Astrocyte (in vitro differentiated cells and primary cell): Measurements from ENCODE around the gene SORL1. TPM values are rescaled to one million over a fixed set of nuclear protein-coding genes. Genes with fewer than 3 reads are reported as not detected.

Experiments used
- DNase-seq: peaks from one replicate; pipeline ENCODE4 v3.0.0-alpha.2; 2010; ENCODE audit warnings: low read depth
- FAIRE-seq: peaks from 2 replicates; lab custom pipeline; 2011; peaks lifted over from hg19 to GRCh38; lab: Jason Lieb, UNC
- H2AFZ ChIP-seq: 2 replicates; pipeline ENCODE4 v1.6.0; 2012; ENCODE audit warnings: low read depth, low read length, inconsistent platforms
- H3K27ac ChIP-seq: 2 replicates; pipeline ENCODE4 v1.5.1; 2011; ENCODE audit warnings: low read depth, low read length, inconsistent platforms
- H3K27me3 ChIP-seq: 2 replicates; pipeline ENCODE4 v1.6.0; 2011; ENCODE audit warnings: low read length, inconsistent platforms; ENCODE audit not compliant: insufficient read depth
- H3K36me3 ChIP-seq: 2 replicates; pipeline ENCODE4 v1.5.1; 2011; ENCODE audit warnings: low read length, inconsistent platforms; ENCODE audit not compliant: insufficient read depth
- H3K4me1 ChIP-seq: 2 replicates; pipeline ENCODE4 v1.5.1; 2011; ENCODE audit warnings: low read length, inconsistent platforms; ENCODE audit not compliant: insufficient read depth
- H3K4me2 ChIP-seq: 2 replicates; pipeline ENCODE4 v1.6.0; 2012; ENCODE audit warnings: low read length, inconsistent platforms
- H3K4me3 ChIP-seq: 2 replicates; pipeline ENCODE4 v1.5.1; 2011; ENCODE audit warnings: low read depth, mild to moderate bottlenecking, low read length, inconsistent platforms; ENCODE audit not compliant: insufficient read depth
- H3K79me2 ChIP-seq: 2 replicates; pipeline ENCODE4 v1.6.0; 2012; ENCODE audit warnings: mild to moderate bottlenecking, low read length, inconsistent platforms; ENCODE audit not compliant: insufficient read depth
- H3K9ac ChIP-seq: 2 replicates; pipeline ENCODE4 v1.6.0; 2012; ENCODE audit warnings: mild to moderate bottlenecking, low read length, inconsistent platforms
- H3K9me3 ChIP-seq: 2 replicates; pipeline ENCODE4 v1.5.1; 2012; ENCODE audit warnings: low read depth, mild to moderate bottlenecking, low read length, inconsistent platforms; ENCODE audit not compliant: insufficient read depth
- H4K20me1 ChIP-seq: 2 replicates; pipeline ENCODE4 v1.6.0; 2012; ENCODE audit warnings: low read length, inconsistent platforms; ENCODE audit not compliant: insufficient read depth
- H3K27ac Mint-ChIP-seq: one replicate; pipeline ENCODE4 v1.8.0; 2021; ENCODE audit warnings: mild to moderate bottlenecking, mixed read lengths; ENCODE audit not compliant: unreplicated experiment
- H3K27me3 Mint-ChIP-seq: one replicate; pipeline ENCODE4 v1.8.0; 2021; ENCODE audit warnings: low read depth, mixed read lengths; ENCODE audit not compliant: unreplicated experiment
- H3K36me3 Mint-ChIP-seq: one replicate; pipeline ENCODE4 v1.8.0; 2021; ENCODE audit warnings: low read depth, mixed read lengths; ENCODE audit not compliant: unreplicated experiment
- H3K4me1 Mint-ChIP-seq: one replicate; pipeline ENCODE4 v1.8.0; 2021; ENCODE audit warnings: low read depth, mixed read lengths; ENCODE audit not compliant: unreplicated experiment
- H3K4me3 Mint-ChIP-seq: one replicate; pipeline ENCODE4 v1.8.0; 2021; ENCODE audit warnings: mild to moderate bottlenecking, moderate library complexity, mixed read lengths; ENCODE audit not compliant: unreplicated experiment
- H3K9me3 Mint-ChIP-seq: one replicate; pipeline ENCODE4 v1.8.0; 2021; ENCODE audit warnings: mild to moderate bottlenecking, mixed read lengths; ENCODE audit not compliant: unreplicated experiment
- CTCF ChIP-seq: IDR thresholded peaks from 2 replicates; pipeline ENCODE4 v1.5.1; 2011; ENCODE audit warnings: low read depth, mild to moderate bottlenecking, inconsistent platforms, low read length, moderate library complexity; ENCODE audit not compliant: insufficient read depth
- EZH2 ChIP-seq: IDR thresholded peaks from 2 replicates; pipeline ENCODE4 v1.6.1; 2012; ENCODE audit warnings: mild to moderate bottlenecking, low read length, inconsistent platforms; ENCODE audit not compliant: insufficient read depth
- total RNA-seq: library from RNA; stranded (reverse); gene quantifications from 2 replicates; pipeline ENCODE4 v1.2.1, GENCODE V29; 2021

The SORL1 gene
- total RNA-seq, 1 donor from 2014 or later, result 4.1 TPM

DNA sequence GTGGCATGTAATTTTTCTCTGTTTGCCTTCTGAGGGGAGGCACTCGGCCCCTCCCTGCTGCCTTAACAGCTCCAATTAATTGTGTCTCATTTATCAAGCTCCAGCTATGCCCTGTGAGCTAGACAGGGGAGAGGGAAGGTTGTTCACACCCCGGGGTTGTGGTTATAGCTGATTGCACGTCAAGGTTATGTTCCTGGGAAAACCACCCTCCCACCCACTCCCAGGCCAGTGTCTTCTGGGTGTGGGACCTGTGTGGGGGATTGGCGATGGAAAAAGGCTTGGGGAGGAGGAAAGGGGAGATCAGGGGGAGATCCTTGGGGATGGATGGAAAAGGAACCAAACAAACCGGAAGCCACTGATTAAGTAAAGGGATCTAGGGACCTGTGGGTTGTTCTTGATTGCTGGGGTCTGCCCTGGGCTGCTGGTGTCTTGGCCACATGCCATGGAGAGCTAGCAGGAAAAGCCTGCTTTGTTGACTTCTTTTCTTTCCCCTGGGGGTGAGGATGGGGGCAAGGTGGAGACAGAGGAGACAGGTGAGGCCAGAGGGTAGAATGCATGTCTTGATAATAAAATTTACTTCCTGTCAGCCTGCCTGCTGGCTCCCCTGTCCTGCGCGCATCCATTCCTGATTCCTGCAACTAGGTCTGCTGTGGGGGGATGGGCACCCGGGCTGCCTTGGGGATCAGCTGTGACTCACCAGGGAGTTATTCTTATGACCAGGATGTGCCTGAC, 14.1 kb downstream of the SORL1 start:
- Histone ChIP-seq H4K20me1 (no peaks in the 10 kb centered on the region), H3K4me1 (peaks cover 36% of the 10 kb centered on the region), H3K4me2 (peak overlapping the region; percentile 79), H2AFZ (no peak overlapping the region), H3K27ac (peak overlapping the region; percentile 78), H3K9ac (peak overlapping the region; percentile 57), H3K27me3 (no peaks in the 10 kb centered on the region), H3K36me3 (no peaks in the 10 kb centered on the region), H3K9me3 (no peaks in the 10 kb centered on the region), H3K4me3 (peak overlapping the region; percentile 15), H3K79me2 (no peaks in the 10 kb centered on the region)
- peaks cover 3% of the 10 kb centered on the region for H3K36me3 Mint-ChIP-seq
- peak; percentile 95 for DNase-seq
- H3K27ac Mint-ChIP-seq, result peak overlapping the region; percentile 98
- H3K27me3 Mint-ChIP-seq, result no peaks in the 10 kb centered on the region
- H3K9me3 Mint-ChIP-seq, result no peaks in the 10 kb centered on the region
- FAIRE-seq, result peak; percentile 84
- TF ChIP-seq CTCF, result no peak
- no peak for TF ChIP-seq EZH2
- peak overlapping the region; percentile 17 for H3K4me3 Mint-ChIP-seq
- H3K4me1 Mint-ChIP-seq, result peaks cover 40% of the 10 kb centered on the region

DNA sequence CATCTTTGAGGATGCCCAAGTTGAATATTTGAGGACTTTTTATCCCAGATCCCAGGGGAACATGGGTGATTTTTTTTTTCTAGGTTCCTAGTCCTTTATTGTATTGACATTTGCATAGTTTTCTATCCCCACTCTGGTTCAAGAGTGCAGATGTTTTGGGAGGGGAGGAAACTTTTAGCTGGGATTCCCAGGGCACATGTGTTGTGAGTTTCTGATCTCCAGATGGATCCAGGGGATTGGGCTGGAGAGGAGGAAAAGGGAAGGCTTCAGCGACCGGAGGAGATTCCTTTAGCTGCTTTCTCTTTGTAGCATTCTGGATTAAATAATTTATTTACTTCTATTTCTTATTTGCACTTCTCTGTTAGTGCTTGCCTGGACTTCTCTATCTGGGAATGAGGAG, 15.4 kb downstream of the SORL1 start:
- H3K27me3 Mint-ChIP-seq, result no peaks in the 10 kb centered on the region
- Histone ChIP-seq H3K27ac (no peak overlapping the region), H3K4me2 (no peak overlapping the region), H2AFZ (no peak overlapping the region), H4K20me1 (no peaks in the 10 kb centered on the region), H3K79me2 (no peaks in the 10 kb centered on the region), H3K9ac (no peak overlapping the region), H3K4me1 (peaks cover 36% of the 10 kb centered on the region), H3K4me3 (no peak overlapping the region), H3K27me3 (no peaks in the 10 kb centered on the region), H3K36me3 (no peaks in the 10 kb centered on the region), H3K9me3 (no peaks in the 10 kb centered on the region)
- H3K36me3 Mint-ChIP-seq, result peaks cover 3% of the 10 kb centered on the region
- DNase-seq (no peak), FAIRE-seq (no peak)
- peak overlapping the region; percentile 98 for H3K27ac Mint-ChIP-seq
- peaks cover 40% of the 10 kb centered on the region for H3K4me1 Mint-ChIP-seq
- no peak overlapping the region for H3K4me3 Mint-ChIP-seq
- TF ChIP-seq EZH2 (no peak), CTCF (no peak)
- no peaks in the 10 kb centered on the region for H3K9me3 Mint-ChIP-seq

GRCh38 chr11:121467965-121468364, 15.9 kb downstream of the SORL1 start:
- H3K9me3 Mint-ChIP-seq, result no peaks in the 10 kb centered on the region

More at GRCh38 chr11:121467965-121468364, 15.9 kb downstream of the SORL1 start:
- no peak overlapping the region for H3K27ac Mint-ChIP-seq
- Histone ChIP-seq H4K20me1 (no peaks in the 10 kb centered on the region), H3K27me3 (no peaks in the 10 kb centered on the region), H2AFZ (no peak overlapping the region), H3K4me3 (no peak overlapping the region), H3K36me3 (no peaks in the 10 kb centered on the region), H3K27ac (no peak overlapping the region), H3K79me2 (no peaks in the 10 kb centered on the region), H3K4me1 (peaks cover 36% of the 10 kb centered on the region), H3K9ac (no peak overlapping the region), H3K9me3 (no peaks in the 10 kb centered on the region), H3K4me2 (no peak overlapping the region)
- TF ChIP-seq EZH2, result no peak
- TF ChIP-seq CTCF, result no peak
- H3K4me3 Mint-ChIP-seq, result no peak overlapping the region
- H3K4me1 Mint-ChIP-seq, result peaks cover 41% of the 10 kb centered on the region
- peaks cover 3% of the 10 kb centered on the region for H3K36me3 Mint-ChIP-seq
- DNase-seq (peak; percentile 22), FAIRE-seq (no peak)
- H3K27me3 Mint-ChIP-seq, result no peaks in the 10 kb centered on the region
